ENCODE data around the gene MAP7D1. TPM values are rescaled to one million over a fixed set of nuclear protein-coding genes. Genes with fewer than 3 reads are reported as not detected.

The MAP7D1 gene
- total RNA-seq, 6 experiments from 2014 or later = 202 to 234 (median 210) TPM

GRCh38 chr1:36172983-36173382 is 17.0 kb downstream of the MAP7D1 start:
- no peak for TF ChIP-seq CTCF (IDR thresholded peaks at IDR 0.05)
- peak overlapping the region; percentile 74 for H3K4me3 Mint-ChIP-seq
- peak overlapping the region; percentile 98 for H3K27ac Mint-ChIP-seq

GRCh38 chr1:36174713-36175112 is 18.8 kb downstream of the MAP7D1 start:
- TF ChIP-seq CTCF (IDR thresholded peaks at IDR 0.05) = no peak
- Mint-ChIP-seq H3K9me3 (no peaks in the 10 kb centered on the region), H3K4me3 (no peak overlapping the region), H3K36me3 (ENCODE audit: low read depth) (peaks cover 26% of the 10 kb centered on the region), H3K4me1 (ENCODE audit: low read depth) (peaks cover 44% of the 10 kb centered on the region), H3K27ac (peak overlapping the region; percentile 98), H3K27me3 (ENCODE audit: insufficient read depth) (peaks cover 3% of the 10 kb centered on the region; the same call in 1 of the 2 replicates)
- no peak for DNase-seq

More at GRCh38 chr1:36172983-36173382, 17.0 kb downstream of the MAP7D1 start:
- no peaks in the 10 kb centered on the region for H3K9me3 Mint-ChIP-seq
- peaks cover 31% of the 10 kb centered on the region for H3K36me3 Mint-ChIP-seq (ENCODE audit: low read depth)
- peaks cover 3% of the 10 kb centered on the region; the same call in 1 of the 2 replicates for H3K27me3 Mint-ChIP-seq (ENCODE audit: insufficient read depth)
- H3K4me1 Mint-ChIP-seq (ENCODE audit: low read depth) = peaks cover 52% of the 10 kb centered on the region
- peak; percentile 90 for DNase-seq

GRCh38 chr1:36175137-36176095 is 19.5 kb downstream of the MAP7D1 start:
- Mint-ChIP-seq H3K4me3 (no peak overlapping the region), H3K27ac (peak overlapping the region; percentile 75), H3K9me3 (no peaks in the 10 kb centered on the region), H3K4me1 (ENCODE audit: low read depth) (peaks cover 38% of the 10 kb centered on the region), H3K27me3 (ENCODE audit: insufficient read depth) (peaks cover 3% of the 10 kb centered on the region; the same call in 1 of the 2 replicates), H3K36me3 (ENCODE audit: low read depth) (peaks cover 26% of the 10 kb centered on the region)
- peak; percentile 66 for DNase-seq
- TF ChIP-seq CTCF (IDR thresholded peaks at IDR 0.05) = no peak

- peaks cover 29% of the 10 kb centered on the region for H3K4me1 Mint-ChIP-seq (ENCODE audit: low read depth)
- no peak overlapping the region for H3K4me3 Mint-ChIP-seq
- H3K9me3 Mint-ChIP-seq = no peaks in the 10 kb centered on the region
- peak overlapping the region; percentile 75 for H3K27ac Mint-ChIP-seq
- no peak for DNase-seq
- peaks cover 3% of the 10 kb centered on the region; the same call in 1 of the 2 replicates for H3K27me3 Mint-ChIP-seq (ENCODE audit: insufficient read depth)
- no peak for TF ChIP-seq CTCF (IDR thresholded peaks at IDR 0.05)
- H3K36me3 Mint-ChIP-seq (ENCODE audit: low read depth) = peaks cover 27% of the 10 kb centered on the region
Observed at GRCh38 chr1:36176106-36176949, 20.4 kb downstream of the MAP7D1 start.

GRCh38 chr1:36177589-36178431 is 21.9 kb downstream of the MAP7D1 start:
- Mint-ChIP-seq H3K27ac (peak overlapping the region; percentile 11; the same call in 1 of the 2 replicates), H3K4me1 (ENCODE audit: low read depth) (peaks cover 17% of the 10 kb centered on the region), H3K27me3 (ENCODE audit: insufficient read depth) (peaks cover 3% of the 10 kb centered on the region), H3K36me3 (ENCODE audit: low read depth) (peaks cover 20% of the 10 kb centered on the region), H3K4me3 (no peak overlapping the region), H3K9me3 (no peaks in the 10 kb centered on the region)
- TF ChIP-seq CTCF (IDR thresholded peaks at IDR 0.05) = no peak
- no peak for DNase-seq
